Measurements from ENCODE around the gene PRKAG2. TPM values are rescaled to one million over a fixed set of nuclear protein-coding genes. Genes with fewer than 3 reads are reported as not detected.

The PRKAG2 gene
- total and polyA plus RNA-seq, 2 of the 13 experiments (the other 11 are each of a cell fraction or from before 2014, with no cell fraction given) = 0.90 to 1.3 TPM

DNA sequence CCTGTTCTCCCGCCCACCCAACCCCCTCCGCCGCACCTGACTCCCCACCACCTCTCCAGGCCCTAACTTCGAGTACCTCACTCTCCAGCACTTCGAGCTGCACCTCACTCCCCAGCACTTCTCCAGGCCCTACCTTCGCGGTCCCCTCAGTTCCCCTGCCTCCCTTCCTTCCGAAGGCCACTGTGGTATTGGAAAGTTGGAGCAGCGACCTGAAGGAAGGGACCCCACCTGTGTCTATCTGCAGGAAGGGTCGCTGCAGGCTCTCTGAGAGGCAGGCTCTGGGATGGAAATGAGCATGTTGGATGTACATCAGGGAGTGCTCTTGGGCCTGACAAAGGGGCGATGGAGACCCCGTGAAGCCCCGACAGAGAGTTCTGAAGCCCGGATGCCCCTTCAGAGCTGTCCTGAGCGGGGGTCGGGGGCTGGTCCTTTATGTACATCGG lies 122.2 kb downstream of the PRKAG2 start:
- POLR2A ChIA-PET = interaction anchor here (1.4 kb wide), 1 partner anchor 10 kb away, joined by 8 read pairs; no protein-coding TSS in a partner anchor
- intact Hi-C loops (cut with micrococcal nuclease; ENCODE audit: unreplicated experiment) = loop anchor here (1.0 kb wide), 1 partner anchor 9 kb away; no protein-coding TSS in a partner anchor
- H3K27ac ChIP-seq (ENCODE audit: extremely low read length, insufficient read depth, low read length) = no peak overlapping the region

DNA sequence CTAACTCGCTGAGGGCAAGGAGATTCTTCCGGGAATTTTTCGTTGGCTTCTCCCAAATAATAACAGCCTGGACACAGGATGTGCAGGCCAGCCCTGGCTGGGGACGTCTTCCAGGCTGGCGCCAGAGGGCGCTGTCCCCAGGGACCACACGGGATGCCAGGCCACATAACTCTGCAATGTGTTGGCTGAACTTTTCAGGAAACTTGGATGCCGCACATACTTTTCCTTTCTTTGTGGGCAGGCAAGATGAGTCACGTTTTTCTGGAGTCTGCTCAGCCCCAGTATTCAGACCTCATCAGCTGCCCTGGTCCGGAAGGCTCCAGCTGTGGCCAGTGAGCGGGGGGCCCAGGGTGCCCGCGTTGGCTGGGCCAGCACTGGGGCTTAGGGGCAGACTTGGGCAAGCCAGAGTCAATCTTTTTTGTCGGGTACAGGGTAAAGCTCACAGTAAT lies 122.7 kb downstream of the PRKAG2 start:
- H4K20me1 ChIP-seq (ENCODE audit: insufficient read depth, low read length) = no peaks in the 10 kb centered on the region
- no TSS peak for BruUV-seq (replicated peaks)
- H3K79me2 ChIP-seq (ENCODE audit: insufficient read depth, low read length) = no peaks in the 10 kb centered on the region
- no peaks in the 10 kb centered on the region for H3K9me3 ChIP-seq (ENCODE audit: low read length)
- no peak overlapping the region for H2AFZ ChIP-seq (ENCODE audit: low read length)
- H3K4me3 ChIP-seq (replicated peaks in 1 of 3; ENCODE audit: insufficient read depth in 1 of 3, low read depth in 2 of 3, low read length in 3 of 3) = no peak overlapping the region
- intact Hi-C loops (cut with micrococcal nuclease; ENCODE audit: unreplicated experiment) (loop anchor here (1.0 kb wide), 1 partner anchor 9 kb away; no protein-coding TSS in a partner anchor), in situ Hi-C loops (cut with HindIII; ENCODE audit: extremely low pct_ligation_motif_present, low pct_unique_long_range_greater_than_20kb) (loop anchor here (10.0 kb wide), 1 partner anchor 189 kb away; no protein-coding TSS in a partner anchor)
- peaks cover 7% of the 10 kb centered on the region; the same call in 1 of the 2 replicates for H3K4me1 ChIP-seq (ENCODE audit: insufficient read depth, low read length)
- DNase-seq (ENCODE audit: low spot score) = peak; percentile 89
- H3K27me3 ChIP-seq (ENCODE audit: control insufficient read depth in 1 of 2, insufficient read depth in 2 of 2, low read length in 2 of 2) = peaks cover 0 to 13% of the 10 kb centered on the region in 2 experiments; a peak in 3 of 5 replicates
- H3K4me2 ChIP-seq (ENCODE audit: low read depth, low read length) = peak overlapping the region; percentile 39; the same call in 1 of the 2 replicates
- ATAC-seq = peak; percentile 99
- ChIA-PET CTCF (ENCODE audit: low intra/inter-chr PET ratio, low total read pairs) (interaction anchor here (1.2 to 1.5 kb wide), 3 partner anchors 9 to 128 kb away, joined by 3 to 7 read pairs (median 3); no protein-coding TSS in a partner anchor), POLR2A (interaction anchor here (1.4 kb wide), 1 partner anchor 9 kb away, joined by 8 read pairs; no protein-coding TSS in a partner anchor)
- H3K27ac ChIP-seq (ENCODE audit: extremely low read length, insufficient read depth, low read length) = no peak overlapping the region
- WGBS (ENCODE audit: low lambda C conversion rate) = 0% methylated on average over 6 of the region's 14 CpGs
- no peak overlapping the region for H3K9ac ChIP-seq (ENCODE audit: insufficient read depth, low read depth, low read length)
- FAIRE-seq = peak; percentile 56
- H3K36me3 ChIP-seq (replicated peaks in 1 of 2; ENCODE audit: control insufficient read depth in 1 of 2, insufficient read depth in 2 of 2, low read length in 2 of 2) = no peaks in the 10 kb centered on the region
- TF ChIP-seq KDM2A (CRISPR knock-in tag; IDR thresholded peaks at IDR 0.05; ENCODE audit: borderline replicate concordance, low read depth) = peak; percentile 75; the same call in 1 of the 2 replicates
- no peak for TF ChIP-seq RAD51 (IDR thresholded peaks at IDR 0.05; ENCODE audit: borderline replicate concordance)
- no peak for TF ChIP-seq TBX3 (IDR thresholded peaks at IDR 0.05; ENCODE audit: borderline replicate concordance)
- no peak for TF ChIP-seq RFXANK (CRISPR knock-in tag; IDR thresholded peaks at IDR 0.05)
- TF ChIP-seq MEIS1 (CRISPR knock-in tag; IDR thresholded peaks at IDR 0.05; ENCODE audit: borderline replicate concordance) = no peak
- no peak for TF ChIP-seq ZNF550 (CRISPR knock-in tag; IDR thresholded peaks at IDR 0.05; ENCODE audit: borderline replicate concordance)
- TF ChIP-seq SP2 (CRISPR knock-in tag; IDR thresholded peaks at IDR 0.05) = no peak
- no peak for TF ChIP-seq ZNF83 (CRISPR knock-in tag; IDR thresholded peaks at IDR 0.05; ENCODE audit: borderline replicate concordance)
- TF ChIP-seq ZNF160 (CRISPR knock-in tag; IDR thresholded peaks at IDR 0.05) = no peak
- no peak for TF ChIP-seq ZNF672 (CRISPR knock-in tag; IDR thresholded peaks at IDR 0.05)
- 0 out of 2 replicates have a peak, but pooled peaks have one; percentile 43 for TF ChIP-seq ZNF724P (CRISPR knock-in tag; IDR thresholded peaks at IDR 0.05; ENCODE audit: borderline replicate concordance)
- TF ChIP-seq ADNP (CRISPR knock-in tag; IDR thresholded peaks at IDR 0.05) = no peak
- no peak for TF ChIP-seq ZNF451 (CRISPR knock-in tag; IDR thresholded peaks at IDR 0.05)

More for the DNA sequence above, 122.2 kb downstream of the PRKAG2 start:
- Histone ChIP-seq H3K79me2 (ENCODE audit: insufficient read depth, low read length) (no peaks in the 10 kb centered on the region), H3K27me3 (ENCODE audit: control insufficient read depth in 1 of 2, insufficient read depth in 2 of 2, low read length in 2 of 2) (peaks cover 0 to 13% of the 10 kb centered on the region in 2 experiments; a peak in 3 of 5 replicates), H3K9ac (ENCODE audit: insufficient read depth, low read depth, low read length) (no peak overlapping the region), H4K20me1 (ENCODE audit: insufficient read depth, low read length) (no peaks in the 10 kb centered on the region), H3K4me2 (ENCODE audit: low read depth, low read length) (no peak overlapping the region), H3K36me3 (replicated peaks in 1 of 2; ENCODE audit: control insufficient read depth in 1 of 2, insufficient read depth in 2 of 2, low read length in 2 of 2) (no peaks in the 10 kb centered on the region), H3K4me1 (ENCODE audit: insufficient read depth, low read length) (peaks cover 7% of the 10 kb centered on the region; the same call in 1 of the 2 replicates), H2AFZ (ENCODE audit: low read length) (no peak overlapping the region), H3K4me3 (replicated peaks in 1 of 3; ENCODE audit: insufficient read depth in 1 of 3, low read depth in 2 of 3, low read length in 3 of 3) (no peak overlapping the region), H3K9me3 (ENCODE audit: low read length) (no peaks in the 10 kb centered on the region)
- no TSS peak for BruUV-seq (replicated peaks)
- CTCF ChIA-PET (ENCODE audit: low intra/inter-chr PET ratio, low total read pairs) = interaction anchor here (1.2 to 1.5 kb wide), 3 partner anchors 9 to 128 kb away, joined by 3 to 7 read pairs (median 3); no protein-coding TSS in a partner anchor
- DNase-seq (ENCODE audit: low spot score) (no peak), FAIRE-seq (no peak), ATAC-seq (no peak)
- in situ Hi-C loops (cut with HindIII; ENCODE audit: extremely low pct_ligation_motif_present, low pct_unique_long_range_greater_than_20kb) = loop anchor here (5.0 to 10.0 kb wide), 2 partner anchors 127 to 190 kb away; no protein-coding TSS in a partner anchor
- TF ChIP-seq ZNF788 (CRISPR knock-in tag; IDR thresholded peaks at IDR 0.05; ENCODE audit: borderline replicate concordance) = no peak
- TF ChIP-seq ZSCAN29 (CRISPR knock-in tag; conservative IDR thresholded peaks at IDR 0.05) = no peak
- TF ChIP-seq, protein P1, sequence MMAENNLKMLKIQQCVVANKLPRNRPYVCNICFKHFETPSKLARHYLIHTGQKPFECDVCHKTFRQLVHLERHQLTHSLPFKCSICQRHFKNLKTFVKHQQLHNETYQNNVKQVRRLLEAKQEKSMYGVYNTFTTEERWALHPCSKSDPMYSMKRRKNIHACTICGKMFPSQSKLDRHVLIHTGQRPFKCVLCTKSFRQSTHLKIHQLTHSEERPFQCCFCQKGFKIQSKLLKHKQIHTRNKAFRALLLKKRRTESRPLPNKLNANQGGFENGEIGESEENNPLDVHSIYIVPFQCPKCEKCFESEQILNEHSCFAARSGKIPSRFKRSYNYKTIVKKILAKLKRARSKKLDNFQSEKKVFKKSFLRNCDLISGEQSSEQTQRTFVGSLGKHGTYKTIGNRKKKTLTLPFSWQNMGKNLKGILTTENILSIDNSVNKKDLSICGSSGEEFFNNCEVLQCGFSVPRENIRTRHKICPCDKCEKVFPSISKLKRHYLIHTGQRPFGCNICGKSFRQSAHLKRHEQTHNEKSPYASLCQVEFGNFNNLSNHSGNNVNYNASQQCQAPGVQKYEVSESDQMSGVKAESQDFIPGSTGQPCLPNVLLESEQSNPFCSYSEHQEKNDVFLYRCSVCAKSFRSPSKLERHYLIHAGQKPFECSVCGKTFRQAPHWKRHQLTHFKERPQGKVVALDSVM (CRISPR knock-in tag; IDR thresholded peaks at IDR 0.05) = no peak
- TF ChIP-seq IRX3 (CRISPR knock-in tag; IDR thresholded peaks at IDR 0.05; ENCODE audit: borderline replicate concordance, low read depth) = no peak
- no peak for TF ChIP-seq NPAS2 (CRISPR knock-in tag; IDR thresholded peaks at IDR 0.05; ENCODE audit: borderline replicate concordance)
- WGBS (ENCODE audit: low lambda C conversion rate) = 82% methylated on average over 17 of the region's 17 CpGs
